ENCODE data around the gene BMPR2.
"Not testable (repeated sequence)": the region's sequence is repeated elsewhere in the genome, so short reads cannot be mapped to it uniquely, and the experiment has no call there.

Gene BMPR2

DNA sequence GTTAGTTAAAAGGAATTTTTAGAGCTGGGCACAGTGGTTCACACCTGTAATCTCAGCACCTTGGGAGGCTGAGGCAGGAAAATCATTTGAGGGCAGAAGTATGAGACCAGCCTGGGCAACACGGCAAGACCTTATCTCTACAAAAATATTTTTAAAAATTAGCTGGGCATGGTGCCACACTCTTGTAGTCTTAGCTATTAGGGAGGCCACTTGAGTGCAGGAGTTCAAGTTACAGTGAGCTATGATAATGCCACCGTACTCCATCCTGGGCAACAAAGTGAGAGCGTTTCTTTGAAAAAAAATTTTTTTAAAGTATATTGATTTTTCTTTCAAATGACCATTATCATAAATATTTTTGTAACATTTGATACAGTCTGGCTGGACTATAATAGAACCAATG is 165.0 kb downstream of the BMPR2 start:
- no peak for FAIRE-seq
- no peak for DNase-seq (ENCODE audit: insufficient read length, low spot score)
- TF ChIP-seq, protein P1, sequence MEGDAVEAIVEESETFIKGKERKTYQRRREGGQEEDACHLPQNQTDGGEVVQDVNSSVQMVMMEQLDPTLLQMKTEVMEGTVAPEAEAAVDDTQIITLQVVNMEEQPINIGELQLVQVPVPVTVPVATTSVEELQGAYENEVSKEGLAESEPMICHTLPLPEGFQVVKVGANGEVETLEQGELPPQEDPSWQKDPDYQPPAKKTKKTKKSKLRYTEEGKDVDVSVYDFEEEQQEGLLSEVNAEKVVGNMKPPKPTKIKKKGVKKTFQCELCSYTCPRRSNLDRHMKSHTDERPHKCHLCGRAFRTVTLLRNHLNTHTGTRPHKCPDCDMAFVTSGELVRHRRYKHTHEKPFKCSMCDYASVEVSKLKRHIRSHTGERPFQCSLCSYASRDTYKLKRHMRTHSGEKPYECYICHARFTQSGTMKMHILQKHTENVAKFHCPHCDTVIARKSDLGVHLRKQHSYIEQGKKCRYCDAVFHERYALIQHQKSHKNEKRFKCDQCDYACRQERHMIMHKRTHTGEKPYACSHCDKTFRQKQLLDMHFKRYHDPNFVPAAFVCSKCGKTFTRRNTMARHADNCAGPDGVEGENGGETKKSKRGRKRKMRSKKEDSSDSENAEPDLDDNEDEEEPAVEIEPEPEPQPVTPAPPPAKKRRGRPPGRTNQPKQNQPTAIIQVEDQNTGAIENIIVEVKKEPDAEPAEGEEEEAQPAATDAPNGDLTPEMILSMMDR (IDR thresholded peaks at IDR 0.05; ENCODE audit: insufficient read depth, missing control alignments), result no peak

DNA sequence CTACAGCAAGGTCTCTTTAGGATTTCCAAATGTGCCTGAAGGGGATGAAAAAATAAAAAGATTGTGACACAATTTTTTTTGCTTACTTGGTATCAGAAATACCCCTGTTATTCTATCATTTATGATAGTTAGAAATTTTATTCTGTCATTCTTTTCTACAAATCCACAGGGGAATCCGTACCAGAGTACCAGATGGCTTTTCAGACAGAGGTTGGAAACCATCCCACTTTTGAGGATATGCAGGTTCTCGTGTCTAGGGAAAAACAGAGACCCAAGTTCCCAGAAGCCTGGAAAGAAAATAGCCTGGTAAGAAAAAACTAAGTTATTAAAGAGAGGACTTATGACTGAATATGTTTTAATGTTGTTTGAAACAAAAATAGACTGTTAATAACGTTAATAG is 166.0 kb downstream of the BMPR2 start:
- TF ChIP-seq, protein P1 (IDR thresholded peaks at IDR 0.05; ENCODE audit: insufficient read depth, missing control alignments), result no peak
- DNase-seq (ENCODE audit: insufficient read length, low spot score) (no peak), FAIRE-seq (no peak)

DNA sequence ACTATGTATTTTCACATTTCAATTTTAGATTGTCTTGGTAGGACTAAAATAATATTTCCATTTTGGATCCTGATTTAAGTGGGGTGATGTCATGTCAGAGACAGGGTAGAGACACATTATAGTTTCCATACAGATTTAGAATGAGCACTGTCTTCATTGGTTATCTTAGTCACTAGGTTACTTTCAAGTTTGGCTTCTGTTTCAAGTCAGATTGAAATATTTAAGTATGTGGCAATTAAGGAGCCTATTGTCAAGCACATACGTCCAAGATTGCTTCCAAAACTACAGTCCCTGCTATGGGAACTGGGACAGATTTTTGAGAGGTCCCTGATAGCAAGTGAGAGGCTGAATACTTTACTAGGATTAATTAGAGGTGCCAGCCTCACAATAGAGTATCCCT is 169.4 kb downstream of the BMPR2 start:
- DNase-seq (ENCODE audit: insufficient read length, low spot score) (no peak), FAIRE-seq (no peak)
- TF ChIP-seq, protein P1 (IDR thresholded peaks at IDR 0.05; ENCODE audit: insufficient read depth, missing control alignments), result no peak

DNA sequence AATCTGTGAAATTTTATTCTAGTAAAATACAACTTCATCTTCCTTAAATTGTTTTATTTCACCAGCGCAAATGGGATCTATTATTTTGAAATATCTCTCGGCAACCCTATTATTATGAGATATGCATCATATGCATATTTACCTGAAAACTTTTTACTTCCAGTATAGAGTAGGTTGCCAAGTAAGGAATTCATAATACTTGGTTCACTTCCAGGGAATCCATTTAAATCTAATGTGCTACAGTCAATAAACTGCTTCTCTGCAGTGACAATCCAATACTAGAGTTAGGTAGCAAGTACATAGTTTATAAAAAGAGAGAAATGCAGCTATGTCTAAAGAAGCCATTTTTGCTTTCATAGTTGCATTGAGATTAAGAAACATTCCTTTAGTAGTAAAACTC is 169.8 kb downstream of the BMPR2 start:
- DNase-seq (ENCODE audit: insufficient read length, low spot score) (no peak), FAIRE-seq (no peak)
- TF ChIP-seq, protein P1 (IDR thresholded peaks at IDR 0.05; ENCODE audit: insufficient read depth, missing control alignments), result no peak

DNA sequence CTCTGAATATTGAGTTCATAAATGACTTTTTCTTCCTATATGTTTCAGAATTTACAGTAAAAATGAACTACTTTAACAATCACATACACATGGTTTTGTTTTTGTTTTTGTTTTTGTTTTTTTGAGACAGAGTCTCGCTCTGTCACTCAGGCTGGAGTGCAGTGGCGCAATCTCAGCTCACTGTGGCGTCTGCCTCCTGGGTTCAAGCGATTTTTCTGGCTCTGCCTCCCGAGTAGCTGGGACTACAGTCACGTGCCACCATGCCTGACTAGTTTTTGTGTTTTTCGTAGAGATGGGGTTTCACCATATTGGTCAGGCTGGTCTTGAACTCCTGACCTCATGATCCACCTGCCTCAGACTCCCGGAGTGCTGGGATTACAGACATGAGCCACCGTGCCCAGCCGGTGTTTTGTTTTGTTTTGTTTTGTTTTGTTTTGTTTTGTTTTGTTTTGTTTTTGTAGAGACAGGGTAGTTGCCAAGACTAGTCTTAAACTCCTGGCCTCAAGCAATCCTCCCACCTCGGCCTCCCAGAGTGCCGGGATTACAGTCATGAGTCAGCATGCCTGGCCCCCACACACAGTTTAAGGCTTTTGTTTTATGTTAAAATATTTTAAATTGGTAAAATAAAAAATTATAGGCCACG is 170.5 kb downstream of the BMPR2 start:
- not testable (repeated sequence) for FAIRE-seq; DNase-seq (ENCODE audit: insufficient read length, low spot score)

DNA sequence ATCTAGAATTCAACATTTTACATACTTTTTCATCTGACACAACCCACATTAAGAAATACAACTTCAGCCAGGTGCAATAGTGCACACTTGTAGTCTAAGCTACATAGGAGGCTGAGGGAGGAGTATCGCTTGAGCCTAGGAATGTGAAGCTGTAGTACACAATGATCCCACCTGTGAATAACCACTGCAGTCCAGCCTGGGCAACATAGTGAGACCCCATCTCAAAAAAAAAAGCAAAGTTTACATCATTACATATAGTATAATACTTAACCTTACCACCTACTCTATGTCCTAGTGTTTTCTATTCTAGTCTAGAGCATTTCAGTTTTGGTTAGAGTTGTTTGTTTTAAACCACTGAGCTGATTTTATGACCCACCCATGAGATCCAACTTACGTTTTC is 172.1 kb downstream of the BMPR2 start:
- TF ChIP-seq, protein P1 (IDR thresholded peaks at IDR 0.05; ENCODE audit: insufficient read depth, missing control alignments), result no peak
- DNase-seq (ENCODE audit: insufficient read length, low spot score) (no peak), FAIRE-seq (no peak)

DNA sequence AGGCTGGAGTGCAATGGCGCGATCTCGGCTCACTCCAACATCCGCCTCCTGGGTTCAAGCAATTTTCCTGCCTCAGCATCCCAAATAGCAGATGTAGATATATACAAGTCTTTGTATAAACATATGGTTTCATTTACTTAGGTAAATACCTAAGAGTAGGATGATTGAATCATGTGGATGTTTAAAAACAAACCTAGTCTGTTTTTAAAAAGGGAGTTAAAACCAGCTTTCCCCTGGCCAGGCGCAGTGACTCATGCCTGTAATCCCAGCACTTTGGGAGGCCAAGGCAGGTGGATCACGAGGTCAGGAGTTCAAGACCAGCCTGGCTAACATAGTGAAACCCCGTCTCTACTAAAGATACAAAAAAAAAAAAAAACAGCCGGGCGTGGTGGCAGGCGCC is 174.9 kb downstream of the BMPR2 start:
- not testable (repeated sequence) for FAIRE-seq; DNase-seq (ENCODE audit: insufficient read length, low spot score)

DNA sequence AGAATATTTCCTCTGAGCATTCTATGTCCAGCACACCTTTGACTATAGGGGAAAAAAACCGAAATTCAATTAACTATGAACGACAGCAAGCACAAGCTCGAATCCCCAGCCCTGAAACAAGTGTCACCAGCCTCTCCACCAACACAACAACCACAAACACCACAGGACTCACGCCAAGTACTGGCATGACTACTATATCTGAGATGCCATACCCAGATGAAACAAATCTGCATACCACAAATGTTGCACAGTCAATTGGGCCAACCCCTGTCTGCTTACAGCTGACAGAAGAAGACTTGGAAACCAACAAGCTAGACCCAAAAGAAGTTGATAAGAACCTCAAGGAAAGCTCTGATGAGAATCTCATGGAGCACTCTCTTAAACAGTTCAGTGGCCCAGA is 179.2 kb downstream of the BMPR2 start:
- TF ChIP-seq, protein P1 (IDR thresholded peaks at IDR 0.05; ENCODE audit: insufficient read depth, missing control alignments), result no peak
- no peak for FAIRE-seq
- no peak for DNase-seq (ENCODE audit: insufficient read length, low spot score)

All from D721Med (cell line).